Measurements from ENCODE around the gene NPAS3. TPM values are rescaled to one million over a fixed set of nuclear protein-coding genes. Genes with fewer than 3 reads are reported as not detected.
A peak's percentile ranks its signal among the peaks of the same experiment; 100 is the strongest.

Gene NPAS3
- total RNA-seq, 1 donor from 2014 or later: 0.95 TPM

GRCh38 chr14:33471776-33472175 is 533.1 kb downstream of the NPAS3 start:
- Histone ChIP-seq H3K27ac (no peak overlapping the region), H3K4me1 (no peaks in the 10 kb centered on the region), H3K27me3 (ENCODE audit: low read depth) (no peaks in the 10 kb centered on the region), H3K4me3 (no peak overlapping the region), H3K9me3 (no peaks in the 10 kb centered on the region), H3K36me3 (no peaks in the 10 kb centered on the region)
- intact Hi-C loops (cut with DNase I): no loop called here
- DNase-seq (no peak), ATAC-seq (no peak)
- TF ChIP-seq CTCF (IDR thresholded peaks at IDR 0.05): no peak

GRCh38 chr14:33475623-33476022 is 536.9 kb downstream of the NPAS3 start:
- ATAC-seq: no peak
- intact Hi-C loops (cut with DNase I): no loop called here
- TF ChIP-seq CTCF (IDR thresholded peaks at IDR 0.05): peak; percentile 21

GRCh38 chr14:33477797-33478196 is 539.1 kb downstream of the NPAS3 start:
- TF ChIP-seq CTCF (IDR thresholded peaks at IDR 0.05): no peak
- Histone ChIP-seq H3K36me3 (no peaks in the 10 kb centered on the region), H3K27ac (no peak overlapping the region), H3K4me3 (no peak overlapping the region), H3K4me1 (no peaks in the 10 kb centered on the region), H3K27me3 (ENCODE audit: low read depth) (no peaks in the 10 kb centered on the region), H3K9me3 (no peaks in the 10 kb centered on the region)
- DNase-seq (no peak), ATAC-seq (no peak)
- intact Hi-C loops (cut with DNase I): no loop called here

More at GRCh38 chr14:33475623-33476022, 536.9 kb downstream of the NPAS3 start:
- Histone ChIP-seq H3K9me3 (no peaks in the 10 kb centered on the region), H3K27me3 (ENCODE audit: low read depth) (no peaks in the 10 kb centered on the region), H3K4me1 (no peaks in the 10 kb centered on the region), H3K36me3 (no peaks in the 10 kb centered on the region), H3K27ac (no peak overlapping the region), H3K4me3 (no peak overlapping the region)
- DNase-seq: no peak

GRCh38 chr14:33480071-33480886 is 541.6 kb downstream of the NPAS3 start:
- Histone ChIP-seq H3K4me3 (no peak overlapping the region), H3K9me3 (no peaks in the 10 kb centered on the region), H3K27me3 (ENCODE audit: low read depth) (no peaks in the 10 kb centered on the region), H3K4me1 (no peaks in the 10 kb centered on the region), H3K36me3 (no peaks in the 10 kb centered on the region), H3K27ac (no peak overlapping the region)
- intact Hi-C loops (cut with DNase I): no loop called here
- DNase-seq (no peak), ATAC-seq (no peak)
- TF ChIP-seq CTCF (IDR thresholded peaks at IDR 0.05): no peak

GRCh38 chr14:33480887-33481184 is 542.2 kb downstream of the NPAS3 start:
- Histone ChIP-seq H3K9me3 (no peaks in the 10 kb centered on the region), H3K27ac (no peak overlapping the region), H3K4me3 (no peak overlapping the region), H3K36me3 (no peaks in the 10 kb centered on the region), H3K27me3 (ENCODE audit: low read depth) (no peaks in the 10 kb centered on the region), H3K4me1 (no peaks in the 10 kb centered on the region)
- TF ChIP-seq CTCF (IDR thresholded peaks at IDR 0.05): no peak
- no peak for ATAC-seq
- intact Hi-C loops (cut with DNase I): no loop called here
- no peak for DNase-seq
